Measurements from ENCODE around the gene ZNF536.

DNA sequence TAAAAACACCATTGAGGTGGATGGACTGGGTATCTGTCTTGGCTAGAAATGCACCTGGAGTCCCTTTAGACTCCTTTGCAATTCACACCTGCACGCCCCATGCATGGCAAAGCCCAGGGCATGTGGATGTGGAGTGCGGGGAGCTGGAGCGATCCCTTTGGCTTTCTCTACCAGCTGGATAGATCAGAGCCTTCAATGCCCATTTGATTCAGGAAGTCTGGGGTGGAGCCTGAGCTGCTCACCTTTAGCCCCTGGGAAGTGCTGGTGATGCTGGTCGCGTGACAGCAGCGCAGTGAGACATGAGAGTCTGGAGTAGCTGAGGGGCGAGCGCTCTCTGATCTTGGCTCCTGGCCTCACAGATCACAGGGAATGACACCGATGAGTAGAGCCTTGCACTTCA, 4.8 kb upstream of the ZNF536 start:
- TF ChIP-seq, protein P1, sequence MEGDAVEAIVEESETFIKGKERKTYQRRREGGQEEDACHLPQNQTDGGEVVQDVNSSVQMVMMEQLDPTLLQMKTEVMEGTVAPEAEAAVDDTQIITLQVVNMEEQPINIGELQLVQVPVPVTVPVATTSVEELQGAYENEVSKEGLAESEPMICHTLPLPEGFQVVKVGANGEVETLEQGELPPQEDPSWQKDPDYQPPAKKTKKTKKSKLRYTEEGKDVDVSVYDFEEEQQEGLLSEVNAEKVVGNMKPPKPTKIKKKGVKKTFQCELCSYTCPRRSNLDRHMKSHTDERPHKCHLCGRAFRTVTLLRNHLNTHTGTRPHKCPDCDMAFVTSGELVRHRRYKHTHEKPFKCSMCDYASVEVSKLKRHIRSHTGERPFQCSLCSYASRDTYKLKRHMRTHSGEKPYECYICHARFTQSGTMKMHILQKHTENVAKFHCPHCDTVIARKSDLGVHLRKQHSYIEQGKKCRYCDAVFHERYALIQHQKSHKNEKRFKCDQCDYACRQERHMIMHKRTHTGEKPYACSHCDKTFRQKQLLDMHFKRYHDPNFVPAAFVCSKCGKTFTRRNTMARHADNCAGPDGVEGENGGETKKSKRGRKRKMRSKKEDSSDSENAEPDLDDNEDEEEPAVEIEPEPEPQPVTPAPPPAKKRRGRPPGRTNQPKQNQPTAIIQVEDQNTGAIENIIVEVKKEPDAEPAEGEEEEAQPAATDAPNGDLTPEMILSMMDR (IDR thresholded peaks at IDR 0.05; ENCODE audit: insufficient read depth, low read depth, low read length): no peak
- no peak for TF ChIP-seq EZH2 (IDR thresholded peaks at IDR 0.05; ENCODE audit: insufficient read depth, low read length)

All from astrocyte (in vitro differentiated cells and primary cell).